ENCODE measurements around the gene MAJIN.
"Not testable (repeated sequence)": the region's sequence is repeated elsewhere in the genome, so short reads cannot be mapped to it uniquely, and the experiment has no call there.

MAJIN gene

GRCh38 chr11:64989416-64989815, 17.5 kb upstream of the MAJIN start:
- DNase-seq (ENCODE audit: extremely low read depth, low read depth): no peak
- TF ChIP-seq CTCF (IDR thresholded peaks at IDR 0.05; ENCODE audit: low read depth, low read length): no peak

GRCh38 chr11:64987998-64988854, 16.3 kb upstream of the MAJIN start:
- TF ChIP-seq CTCF (IDR thresholded peaks at IDR 0.05; ENCODE audit: low read depth, low read length): no peak
- DNase-seq (ENCODE audit: extremely low read depth, low read depth): no peak

- not testable (repeated sequence) for DNase-seq (ENCODE audit: extremely low read depth, low read depth)
Measured at GRCh38 chr11:64983339-64983738, 11.4 kb upstream of the MAJIN start.

- no peak for DNase-seq (ENCODE audit: extremely low read depth, low read depth)
- no peak for TF ChIP-seq CTCF (IDR thresholded peaks at IDR 0.05; ENCODE audit: low read depth, low read length)
Measured at GRCh38 chr11:64976651-64977050, 4.7 kb upstream of the MAJIN start.

GRCh38 chr11:64974124-64974523, 2.2 kb upstream of the MAJIN start:
- no peak for TF ChIP-seq CTCF (IDR thresholded peaks at IDR 0.05; ENCODE audit: low read depth, low read length)
- no peak for DNase-seq (ENCODE audit: extremely low read depth, low read depth)

- DNase-seq (ENCODE audit: extremely low read depth, low read depth): no peak
- no peak for TF ChIP-seq CTCF (IDR thresholded peaks at IDR 0.05; ENCODE audit: low read depth, low read length)
Measured at GRCh38 chr11:64970731-64971151, 1.2 kb downstream of the MAJIN start.

GRCh38 chr11:64969209-64969608, 2.7 kb downstream of the MAJIN start:
- no peak for DNase-seq (ENCODE audit: extremely low read depth, low read depth)
- TF ChIP-seq CTCF (IDR thresholded peaks at IDR 0.05; ENCODE audit: low read depth, low read length): no peak

- TF ChIP-seq CTCF (IDR thresholded peaks at IDR 0.05; ENCODE audit: low read depth, low read length): no peak
Measured at GRCh38 chr11:64967375-64967774, 4.5 kb downstream of the MAJIN start.

More at GRCh38 chr11:64967375-64967774, 4.5 kb downstream of the MAJIN start:
- DNase-seq (ENCODE audit: extremely low read depth, low read depth): no peak
